Astrocyte of the spinal cord (primary cell): ENCODE data around the gene DNAH10.

Experiments
- DNase-seq: peaks from one replicate; pipeline ENCODE4 v3.0.0; 2011; ENCODE audit warnings: low read depth, low spot score
- H3K4me3 ChIP-seq: 2 replicates; pipeline ENCODE4 v1.5.1; 2011; ENCODE audit warnings: low read depth, mild to moderate bottlenecking, low read length, moderate library complexity
- CTCF ChIP-seq: IDR thresholded peaks from 2 replicates; pipeline ENCODE4 v1.5.1; 2012; ENCODE audit warnings: low read depth, mild to moderate bottlenecking, low read length, inconsistent platforms
- in situ Hi-C: cut with HindIII; loops from 2 replicates; pipeline ENCODE4 v1.10.0; 2017; ENCODE audit warnings: low sequenced_read_pairs

Gene DNAH10

GRCh38 chr12:123727878-123728277, 34.2 kb upstream of the DNAH10 start:
- no peak overlapping the region for H3K4me3 ChIP-seq
- TF ChIP-seq CTCF, result no peak
- DNase-seq, result no peak
- in situ Hi-C loops, result no loop called here

- no peak for DNase-seq
- in situ Hi-C loops, result no loop called here
- H3K4me3 ChIP-seq, result no peak overlapping the region
- TF ChIP-seq CTCF, result no peak
Measured at GRCh38 chr12:123731596-123731995, 30.5 kb upstream of the DNAH10 start.

GRCh38 chr12:123732251-123732650, 29.9 kb upstream of the DNAH10 start:
- in situ Hi-C loops, result no loop called here
- DNase-seq, result no peak
- no peak overlapping the region for H3K4me3 ChIP-seq
- TF ChIP-seq CTCF, result no peak

GRCh38 chr12:123733229-123733628, 28.9 kb upstream of the DNAH10 start:
- H3K4me3 ChIP-seq, result no peak overlapping the region
- no peak for DNase-seq
- no peak for TF ChIP-seq CTCF
- in situ Hi-C loops, result no loop called here

- DNase-seq, result no peak
- TF ChIP-seq CTCF, result no peak
- in situ Hi-C loops, result no loop called here
- H3K4me3 ChIP-seq, result no peak overlapping the region
Measured at GRCh38 chr12:123734268-123734667, 27.8 kb upstream of the DNAH10 start.

- in situ Hi-C loops, result no loop called here
- DNase-seq, result no peak
- H3K4me3 ChIP-seq, result no peak overlapping the region
- TF ChIP-seq CTCF, result no peak
Measured at GRCh38 chr12:123741937-123742572, 20.0 kb upstream of the DNAH10 start.
